GM12873 (cell line): ENCODE results near the gene CYP3A4.

ENCODE experiments used
- TF ChIP-seq, protein P1 (sequence below): IDR thresholded peaks from 2 replicates; pipeline ENCODE4 v1.5.1; 2012; ENCODE audit warnings: low read depth, mild to moderate bottlenecking, moderate library complexity, low read length, control low read depth; ENCODE audit not compliant: insufficient read depth; ENCODE audit errors: missing control alignments

The CYP3A4 gene

DNA sequence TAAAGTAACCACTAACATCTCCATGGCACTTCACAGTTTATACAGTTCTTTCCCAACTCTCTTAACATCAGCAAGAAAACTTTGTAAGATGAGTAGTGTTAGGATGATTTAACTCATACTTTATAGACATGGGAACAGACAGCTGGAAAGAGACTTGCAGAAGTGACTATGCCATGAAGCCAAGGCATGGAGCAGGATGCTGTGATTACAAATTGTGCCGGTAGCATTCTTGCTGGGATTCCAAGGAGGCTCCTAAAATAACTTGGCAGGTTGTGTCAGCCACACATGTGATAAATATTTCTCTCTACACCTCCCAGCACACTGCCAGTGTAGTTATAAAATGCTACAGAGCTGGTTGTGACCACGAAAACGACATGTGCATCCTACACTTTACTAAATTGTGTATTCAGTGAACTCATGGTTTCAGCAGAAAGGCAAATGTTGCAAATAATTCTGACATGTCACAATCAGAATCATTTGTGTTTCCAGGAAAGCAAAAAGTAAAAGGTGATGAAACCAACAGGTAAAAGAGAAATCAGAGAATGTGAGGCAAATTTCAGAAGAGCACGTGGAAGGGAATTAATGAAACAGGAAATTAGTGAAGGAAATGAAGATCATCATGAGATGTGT is 5.6 kb upstream of the CYP3A4 start:
- TF ChIP-seq, protein P1, sequence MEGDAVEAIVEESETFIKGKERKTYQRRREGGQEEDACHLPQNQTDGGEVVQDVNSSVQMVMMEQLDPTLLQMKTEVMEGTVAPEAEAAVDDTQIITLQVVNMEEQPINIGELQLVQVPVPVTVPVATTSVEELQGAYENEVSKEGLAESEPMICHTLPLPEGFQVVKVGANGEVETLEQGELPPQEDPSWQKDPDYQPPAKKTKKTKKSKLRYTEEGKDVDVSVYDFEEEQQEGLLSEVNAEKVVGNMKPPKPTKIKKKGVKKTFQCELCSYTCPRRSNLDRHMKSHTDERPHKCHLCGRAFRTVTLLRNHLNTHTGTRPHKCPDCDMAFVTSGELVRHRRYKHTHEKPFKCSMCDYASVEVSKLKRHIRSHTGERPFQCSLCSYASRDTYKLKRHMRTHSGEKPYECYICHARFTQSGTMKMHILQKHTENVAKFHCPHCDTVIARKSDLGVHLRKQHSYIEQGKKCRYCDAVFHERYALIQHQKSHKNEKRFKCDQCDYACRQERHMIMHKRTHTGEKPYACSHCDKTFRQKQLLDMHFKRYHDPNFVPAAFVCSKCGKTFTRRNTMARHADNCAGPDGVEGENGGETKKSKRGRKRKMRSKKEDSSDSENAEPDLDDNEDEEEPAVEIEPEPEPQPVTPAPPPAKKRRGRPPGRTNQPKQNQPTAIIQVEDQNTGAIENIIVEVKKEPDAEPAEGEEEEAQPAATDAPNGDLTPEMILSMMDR: no peak

GRCh38 chr7:99788554-99788953 is 4.6 kb upstream of the CYP3A4 start:
- TF ChIP-seq, protein P1: no peak

- TF ChIP-seq, protein P1: no peak
Measured at GRCh38 chr7:99786726-99787335, 2.8 kb upstream of the CYP3A4 start.

DNA sequence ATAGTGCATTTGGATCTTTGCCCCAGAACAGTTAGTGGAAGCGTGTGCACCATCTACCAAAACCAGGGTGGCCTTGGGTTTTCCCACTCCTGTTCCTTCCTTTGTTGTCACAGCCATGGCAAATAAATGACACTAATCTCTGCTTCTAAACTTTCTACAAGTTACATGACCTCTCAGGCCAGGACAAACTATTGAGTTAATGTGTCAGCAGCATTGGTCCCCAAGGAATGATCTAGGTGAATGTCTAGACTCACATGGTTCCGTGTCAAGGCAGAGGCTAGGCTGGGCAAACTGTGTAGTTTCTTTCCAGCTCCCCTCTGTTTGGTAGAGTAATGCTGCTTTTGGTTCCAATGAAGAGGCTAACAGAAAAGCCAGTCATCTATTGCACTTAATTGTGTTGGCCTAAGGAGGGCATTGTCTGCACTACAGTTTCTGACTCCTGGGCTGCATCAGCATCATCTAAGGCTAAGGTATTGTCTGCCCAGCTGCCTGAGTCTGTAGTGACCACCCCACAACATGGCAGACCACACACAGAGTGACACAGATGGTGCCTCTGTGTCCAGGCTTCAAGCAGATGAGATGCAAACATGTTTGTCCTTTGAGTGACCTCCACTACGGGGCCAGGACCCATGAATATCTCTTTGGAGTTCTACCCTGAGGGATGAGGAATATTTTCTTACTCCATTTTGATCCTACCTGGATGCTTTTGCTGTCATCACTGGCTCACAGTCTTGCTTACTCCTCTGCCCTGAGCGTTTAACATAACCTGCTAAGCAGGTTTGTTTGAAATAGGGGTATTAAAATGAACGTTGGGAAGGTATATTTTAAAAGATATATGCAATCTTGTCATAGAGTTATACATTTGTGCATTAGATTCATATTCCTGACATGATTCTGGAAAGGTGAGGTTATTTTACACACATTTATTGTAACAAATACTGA is 1.7 kb downstream of the CYP3A4 start:
- TF ChIP-seq, protein P1: no peak

GRCh38 chr7:99780588-99780987 is 3.4 kb downstream of the CYP3A4 start:
- TF ChIP-seq, protein P1: no peak

DNA sequence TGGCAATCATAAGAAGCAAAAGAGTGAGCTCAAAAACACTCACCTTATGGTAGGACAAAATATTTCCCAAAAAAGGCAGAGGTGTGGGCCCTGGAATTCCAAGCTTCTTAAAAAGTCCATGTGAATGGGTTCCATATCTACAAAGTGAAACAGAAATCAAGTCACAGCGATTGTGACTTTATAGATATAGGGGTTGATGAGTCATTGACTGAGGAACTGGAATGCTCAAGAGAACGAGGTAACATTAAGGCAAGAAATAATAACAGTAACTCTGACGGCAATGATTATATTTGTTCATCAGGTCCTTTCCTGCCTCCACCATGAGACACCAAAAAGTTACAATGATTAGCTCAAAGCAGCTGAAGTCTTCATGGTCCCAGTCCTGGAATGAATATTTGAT is 4.0 kb downstream of the CYP3A4 start:
- TF ChIP-seq, protein P1: no peak

DNA sequence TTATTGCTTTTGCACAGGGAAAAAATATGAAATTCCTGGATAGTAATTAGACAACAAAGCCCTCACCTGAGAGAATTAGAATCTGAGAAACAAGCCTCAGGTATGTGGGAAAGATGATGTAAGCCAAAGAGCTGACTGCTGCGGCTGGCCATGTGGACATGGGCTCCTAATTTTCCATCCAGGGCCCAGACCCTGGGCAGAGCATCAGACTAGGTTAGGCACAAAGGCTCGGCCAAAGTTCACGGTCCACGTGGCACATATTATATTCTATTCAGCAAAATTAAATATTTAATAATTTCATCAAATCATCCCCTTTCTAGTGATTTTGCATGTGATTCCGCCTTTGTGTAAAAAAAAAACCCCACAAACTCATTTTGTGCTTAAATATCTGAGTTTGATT is 5.1 kb downstream of the CYP3A4 start:
- TF ChIP-seq, protein P1: no peak
